SK-N-DZ (cell line): ENCODE results near the gene CCDC85A.

Experiments
- DNase-seq: peaks from one replicate; pipeline ENCODE4 v3.0.0-alpha.2; 2015; ENCODE audit warnings: low spot score
- small RNA-seq, 2 experiments: library from RNA; depleted of rRNA; stranded (forward); fragments of <200 nt; gene quantifications; one replicate each; pipeline ENCODE3, GENCODE V24; 2014

Gene CCDC85A

GRCh38 chr2:56364902-56365301 lies 181.1 kb downstream of the CCDC85A start:
- DNase-seq, result no peak

GRCh38 chr2:56369316-56369715 lies 185.5 kb downstream of the CCDC85A start:
- DNase-seq, result no peak

- no peak for DNase-seq
Observed at GRCh38 chr2:56372071-56372656, 188.4 kb downstream of the CCDC85A start.

DNA sequence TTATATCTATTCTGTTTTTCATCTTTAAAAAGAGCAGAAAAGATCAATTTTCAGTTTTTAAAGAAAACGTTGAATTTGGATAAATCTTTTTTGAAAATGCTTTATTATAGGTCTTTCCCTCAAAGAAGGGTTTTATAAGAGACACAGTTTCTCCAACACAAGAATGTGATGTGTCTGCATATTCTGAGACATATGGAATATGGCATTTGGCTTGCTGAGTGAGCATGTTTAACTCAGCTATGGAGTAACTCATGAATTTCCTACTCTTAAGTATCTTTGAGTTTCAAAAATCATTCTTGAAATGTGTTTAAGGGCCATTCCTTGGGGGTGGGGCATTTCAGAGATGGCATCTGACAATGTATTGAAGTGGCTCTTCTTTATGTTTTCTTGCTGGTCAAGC lies 191.5 kb downstream of the CCDC85A start:
- no peak for DNase-seq

DNA sequence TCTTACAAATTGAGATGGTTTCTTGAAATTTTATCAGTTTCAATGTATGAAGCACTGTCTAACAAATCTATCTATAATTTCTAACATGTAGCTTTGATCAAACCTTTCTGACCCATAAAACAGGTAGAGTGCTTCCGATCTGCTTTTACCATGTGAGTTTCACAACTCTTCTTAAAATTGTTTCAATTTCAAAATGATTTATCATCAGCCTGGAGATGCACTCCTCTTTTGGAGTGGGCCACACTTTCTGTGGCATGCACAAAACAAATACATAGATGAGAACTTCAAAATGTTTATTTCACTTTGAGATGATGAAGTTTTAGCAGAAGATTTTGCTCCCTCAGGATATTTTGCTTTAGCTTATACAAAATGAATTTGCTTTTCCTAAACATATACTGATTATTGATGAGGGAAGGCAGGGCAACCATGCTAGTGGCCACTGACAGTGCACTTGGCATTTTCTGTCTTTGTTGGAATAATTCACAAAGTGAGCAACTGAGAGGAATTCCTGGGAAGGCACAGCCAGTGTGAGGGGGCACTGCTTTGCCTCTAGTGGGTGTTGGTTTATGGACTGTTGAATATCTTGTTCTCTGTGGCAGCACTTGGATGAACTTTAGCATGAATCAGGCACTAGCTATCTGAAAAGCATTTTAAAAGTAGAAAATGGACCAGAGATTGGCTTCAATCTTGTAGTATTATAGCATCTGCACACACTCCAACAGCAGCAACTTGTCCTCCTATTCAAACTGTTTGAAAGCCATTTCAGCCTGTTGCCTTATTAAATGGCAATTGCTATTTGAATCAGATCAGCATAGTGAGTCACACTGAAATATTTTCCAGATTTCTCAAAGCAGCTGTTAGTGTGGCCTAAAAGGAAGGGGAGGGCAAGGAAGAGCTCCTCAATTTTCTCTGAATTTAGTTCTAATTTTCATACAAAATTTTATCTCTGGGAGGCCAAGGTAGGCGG lies 193.2 kb downstream of the CCDC85A start:
- no peak for DNase-seq

GRCh38 chr2:56379066-56379465 lies 195.3 kb downstream of the CCDC85A start:
- DNase-seq, result no peak

DNA sequence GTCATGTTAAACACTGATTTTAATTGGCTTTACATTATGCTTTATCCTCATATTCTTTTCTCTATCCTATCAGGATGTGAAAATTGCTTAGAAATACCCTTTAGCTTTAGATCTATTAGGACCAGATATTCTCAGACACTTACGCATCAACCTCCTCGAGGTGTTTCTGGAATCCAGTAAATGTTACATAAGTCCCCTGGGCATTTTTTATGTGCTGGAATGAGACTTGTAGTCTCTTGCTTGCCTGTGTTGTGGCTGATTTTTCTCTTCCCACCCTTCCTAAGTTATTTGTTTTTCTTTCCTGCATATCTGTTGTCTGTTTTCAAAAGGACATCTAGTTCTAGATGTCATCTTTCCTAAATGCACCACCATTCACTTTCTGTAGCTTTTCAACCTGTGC lies 197.1 kb downstream of the CCDC85A start:
- DNase-seq, result no peak

- DNase-seq, result no peak
Observed at GRCh38 chr2:56382466-56382865, 198.7 kb downstream of the CCDC85A start.

GRCh38 chr2:56386657-56387056 lies 202.9 kb downstream of the CCDC85A start:
- DNase-seq, result no peak

- DNase-seq, result no peak
Observed at GRCh38 chr2:56390644-56391043, 206.9 kb downstream of the CCDC85A start.

- DNase-seq, result no peak
Observed at GRCh38 chr2:56410140-56410539, 226.3 kb downstream of the CCDC85A start.

- DNase-seq, result no peak
Observed at GRCh38 chr2:56416500-56417176, 232.8 kb downstream of the CCDC85A start.

Small RNAs within 50 kb of the gene (small RNA-seq; reads per million reads assigned to genes)
- 0.03 to 0.13 reads per million in 2 experiments for gene RNA5SP93
